Breast epithelium (tissue), 4 donors: ENCODE measurements around the gene WNT7B. TPM values are rescaled to one million over a fixed set of nuclear protein-coding genes. Genes with fewer than 3 reads are reported as not detected.

Source experiments
- DNase-seq, 2 donors: peaks; one replicate each; pipeline ENCODE4 v3.0.0-alpha.2; 2019; ENCODE audit warnings: low spot score in 2 of 2
- H3K27ac ChIP-seq, 2 donors: fragments of 200-600 bp; sonication (generic) in 1 of 2; one replicate each; pipeline ENCODE4 v1.5.1; 2016 to 2019; ENCODE audit warnings: mild to moderate bottlenecking in 1 of 2
- H3K27me3 ChIP-seq, 2 donors: fragments of 200-600 bp; sonication (generic) in 1 of 2; one replicate each; pipeline versions ENCODE4 v1.5.1 to v1.6.0; 2017 to 2019; ENCODE audit warnings: control low read depth in 1 of 2, mild to moderate bottlenecking in 1 of 2
- H3K36me3 ChIP-seq: fragments of 200-600 bp; one replicate; pipeline ENCODE4 v1.5.1; 2019
- H3K4me1 ChIP-seq, 2 donors: fragments of 200-600 bp; sonication (generic); one replicate each; pipeline ENCODE4 v1.5.1; 2016 to 2019; ENCODE audit warnings: control low read depth in 1 of 2
- H3K4me3 ChIP-seq, 3 donors: fragments of 200-600 bp; sonication (generic); 1 replicate in 2 of 3; 2 replicates in 1 of 3; pipeline ENCODE4 v1.5.1; 2016 to 2019; ENCODE audit warnings: mild to moderate bottlenecking in 3 of 3, moderate library complexity in 2 of 3
- H3K9me3 ChIP-seq, 2 donors: fragments of 200-600 bp; sonication (generic) in 1 of 2; one replicate each; pipeline ENCODE4 v1.5.1; 2016 to 2019; ENCODE audit warnings: control low read depth in 1 of 2
- POLR2A ChIP-seq: fragments of 450-650 bp; IDR thresholded peaks from one replicate; pipeline ENCODE4 v1.6.1; 2016; ENCODE audit warnings: antibody characterized with exemption, mild to moderate bottlenecking, moderate library complexity
- POLR2AphosphoS5 ChIP-seq, 3 donors: sonication (generic); formaldehyde crosslinking; IDR thresholded peaks; one replicate each; pipeline ENCODE4 v1.6.1; 2017; ENCODE audit warnings: antibody characterized with exemption in 3 of 3
- intact Hi-C: fragments of 100-400 bp; cut with DNase I; formaldehyde crosslinking; loops from one replicate; pipeline ENCODE4 v1.15.1; 2023; ENCODE audit warnings: low total_unique reads
- total RNA-seq, 3 donors: library from RNA; depleted of rRNA; stranded (reverse); fragments of >200 nt; gene quantifications; one replicate each; pipeline ENCODE4 v1.1.0, GENCODE V29; 2016
- TF ChIP-seq, protein P1 (sequence below), 3 donors: fragments of 450-650 bp; IDR thresholded peaks; one replicate each; pipeline ENCODE4 v1.5.1; 2016 to 2017; ENCODE audit warnings: antibody characterized with exemption in 3 of 3, mild to moderate bottlenecking in 3 of 3, moderate library complexity in 3 of 3

Gene WNT7B
- total RNA-seq, 3 donors from 2014 or later = 2.2 to 2.9 TPM; not detected in 1

DNA sequence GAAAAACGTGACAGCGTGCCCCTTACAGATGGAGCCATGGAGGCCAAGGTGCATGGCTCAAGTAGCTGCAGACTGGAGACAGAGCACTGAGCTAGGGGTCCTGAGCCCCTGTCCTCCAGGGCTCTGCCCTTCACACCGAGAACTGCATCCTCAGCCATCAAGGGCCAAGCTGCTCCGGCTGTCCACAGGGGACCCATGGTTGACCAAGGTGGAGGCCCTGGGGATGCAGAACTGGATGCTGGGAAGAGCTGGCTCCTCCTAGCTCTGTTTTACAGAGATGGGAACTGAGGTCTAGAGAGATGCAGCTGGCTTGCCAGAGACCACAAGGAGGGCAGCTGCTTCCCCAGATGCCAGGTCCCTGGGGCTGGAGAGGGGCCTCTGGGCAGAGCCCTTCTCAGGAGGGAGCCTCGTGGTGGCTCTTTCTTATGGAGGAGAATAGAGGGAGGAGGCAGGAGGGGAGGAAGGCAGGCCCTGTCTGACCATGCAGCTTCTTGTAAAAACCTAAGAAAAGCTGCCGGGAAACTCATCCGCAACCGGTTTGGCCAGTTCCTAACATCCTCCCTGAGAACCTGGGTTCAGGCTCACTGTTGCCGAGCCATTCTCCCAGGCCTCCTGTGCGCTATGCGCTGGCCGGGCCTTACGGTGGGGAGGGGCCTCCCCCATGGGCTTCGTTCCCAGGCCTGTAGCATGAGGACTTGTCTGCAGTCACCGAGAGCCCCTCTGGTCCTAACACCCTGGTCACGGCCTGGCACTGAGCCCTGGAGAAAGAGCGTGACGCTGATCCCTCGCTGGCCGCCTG lies 80.6 kb downstream of the WNT7B start:
- H3K27ac ChIP-seq = peak overlapping the region; percentile 86 to 92
- no peak overlapping the region for H3K4me3 ChIP-seq
- DNase-seq = peak; percentile 76 to 82
- H3K9me3 ChIP-seq = no peaks in the 10 kb centered on the region
- H3K36me3 ChIP-seq = no peaks in the 10 kb centered on the region
- TF ChIP-seq POLR2AphosphoS5 (IDR thresholded peaks at IDR 0.05) = no peak
- peaks cover 3 to 8% of the 10 kb centered on the region in 2 donors for H3K4me1 ChIP-seq
- H3K27me3 ChIP-seq = peaks cover 0 to 13% of the 10 kb centered on the region in 2 donors
- intact Hi-C loops = no loop called here

DNA sequence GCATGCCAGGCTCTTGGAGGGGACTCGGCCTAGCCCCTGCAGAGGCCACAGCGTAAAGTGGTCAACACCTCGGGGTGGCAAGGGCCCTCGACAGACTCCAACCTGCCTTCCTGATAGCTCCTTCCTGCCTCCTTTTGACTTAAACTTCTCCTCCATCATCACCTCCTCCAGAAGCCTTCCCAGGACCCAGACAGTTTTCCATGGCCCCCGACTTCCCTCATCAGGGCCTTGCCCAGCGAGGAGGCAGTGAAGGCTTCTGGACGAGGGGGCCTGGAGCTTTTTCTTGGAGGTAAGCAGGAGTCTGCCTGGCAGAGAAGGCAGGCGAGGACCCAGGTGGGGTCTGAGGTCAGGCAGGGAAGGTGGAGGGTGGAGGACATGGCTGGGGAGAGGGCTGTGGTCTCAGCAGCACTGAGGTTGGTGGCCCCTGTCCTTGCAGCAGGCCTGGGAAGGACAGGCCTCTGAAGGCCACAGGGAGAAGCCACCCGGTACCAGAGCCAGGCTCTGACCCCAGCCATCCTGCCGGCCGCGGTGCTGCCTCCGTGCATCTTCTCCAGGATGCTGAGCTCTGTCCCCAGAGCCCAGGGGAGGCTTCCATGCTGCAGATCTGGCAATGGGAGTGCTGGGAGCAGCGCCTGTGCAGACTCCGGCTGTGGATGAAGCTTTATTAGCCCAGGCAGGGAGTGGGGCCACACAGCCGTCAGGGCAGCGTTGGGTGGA lies 81.4 kb downstream of the WNT7B start:
- TF ChIP-seq, protein P1, sequence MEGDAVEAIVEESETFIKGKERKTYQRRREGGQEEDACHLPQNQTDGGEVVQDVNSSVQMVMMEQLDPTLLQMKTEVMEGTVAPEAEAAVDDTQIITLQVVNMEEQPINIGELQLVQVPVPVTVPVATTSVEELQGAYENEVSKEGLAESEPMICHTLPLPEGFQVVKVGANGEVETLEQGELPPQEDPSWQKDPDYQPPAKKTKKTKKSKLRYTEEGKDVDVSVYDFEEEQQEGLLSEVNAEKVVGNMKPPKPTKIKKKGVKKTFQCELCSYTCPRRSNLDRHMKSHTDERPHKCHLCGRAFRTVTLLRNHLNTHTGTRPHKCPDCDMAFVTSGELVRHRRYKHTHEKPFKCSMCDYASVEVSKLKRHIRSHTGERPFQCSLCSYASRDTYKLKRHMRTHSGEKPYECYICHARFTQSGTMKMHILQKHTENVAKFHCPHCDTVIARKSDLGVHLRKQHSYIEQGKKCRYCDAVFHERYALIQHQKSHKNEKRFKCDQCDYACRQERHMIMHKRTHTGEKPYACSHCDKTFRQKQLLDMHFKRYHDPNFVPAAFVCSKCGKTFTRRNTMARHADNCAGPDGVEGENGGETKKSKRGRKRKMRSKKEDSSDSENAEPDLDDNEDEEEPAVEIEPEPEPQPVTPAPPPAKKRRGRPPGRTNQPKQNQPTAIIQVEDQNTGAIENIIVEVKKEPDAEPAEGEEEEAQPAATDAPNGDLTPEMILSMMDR (IDR thresholded peaks at IDR 0.05) = no peak
- intact Hi-C loops = no loop called here
- Histone ChIP-seq H3K4me3 (no peak overlapping the region), H3K9me3 (no peaks in the 10 kb centered on the region), H3K27me3 (peaks cover 0 to 13% of the 10 kb centered on the region in 2 donors), H3K36me3 (no peaks in the 10 kb centered on the region), H3K4me1 (peaks cover 3 to 8% of the 10 kb centered on the region in 2 donors), H3K27ac (peak overlapping the region; percentile 86 to 92)
- DNase-seq = no peak

DNA sequence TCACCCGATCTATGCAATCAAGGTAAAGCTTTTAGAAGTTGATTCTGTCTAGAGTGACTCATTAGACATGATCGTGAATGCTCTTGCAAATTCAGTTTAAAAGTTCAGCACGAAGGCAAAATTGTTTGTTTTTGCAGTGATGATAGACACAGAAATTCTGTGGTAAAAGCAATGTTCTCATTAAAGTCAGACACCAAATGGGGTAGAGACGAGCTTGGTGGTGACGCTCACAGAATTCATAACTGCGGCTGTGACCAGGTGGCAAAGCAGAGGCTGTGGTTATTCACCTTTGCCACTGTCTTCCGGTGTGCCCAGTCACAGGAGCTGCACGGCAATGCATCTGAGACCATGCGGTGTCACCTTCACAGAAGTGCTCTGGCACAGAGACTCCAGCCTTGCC lies 83.4 kb downstream of the WNT7B start:
- TF ChIP-seq POLR2AphosphoS5 (IDR thresholded peaks at IDR 0.05) = no peak
- TF ChIP-seq, protein P1 (IDR thresholded peaks at IDR 0.05) = no peak
- no peak for TF ChIP-seq POLR2A
- H3K27ac ChIP-seq = no peak overlapping the region
- no peak for DNase-seq
- peaks cover 0 to 13% of the 10 kb centered on the region in 2 donors for H3K27me3 ChIP-seq
- no peak overlapping the region for H3K4me3 ChIP-seq
- no peaks in the 10 kb centered on the region for H3K9me3 ChIP-seq
- intact Hi-C loops = no loop called here
- no peaks in the 10 kb centered on the region for H3K36me3 ChIP-seq
- peaks cover 3 to 8% of the 10 kb centered on the region in 2 donors for H3K4me1 ChIP-seq

DNA sequence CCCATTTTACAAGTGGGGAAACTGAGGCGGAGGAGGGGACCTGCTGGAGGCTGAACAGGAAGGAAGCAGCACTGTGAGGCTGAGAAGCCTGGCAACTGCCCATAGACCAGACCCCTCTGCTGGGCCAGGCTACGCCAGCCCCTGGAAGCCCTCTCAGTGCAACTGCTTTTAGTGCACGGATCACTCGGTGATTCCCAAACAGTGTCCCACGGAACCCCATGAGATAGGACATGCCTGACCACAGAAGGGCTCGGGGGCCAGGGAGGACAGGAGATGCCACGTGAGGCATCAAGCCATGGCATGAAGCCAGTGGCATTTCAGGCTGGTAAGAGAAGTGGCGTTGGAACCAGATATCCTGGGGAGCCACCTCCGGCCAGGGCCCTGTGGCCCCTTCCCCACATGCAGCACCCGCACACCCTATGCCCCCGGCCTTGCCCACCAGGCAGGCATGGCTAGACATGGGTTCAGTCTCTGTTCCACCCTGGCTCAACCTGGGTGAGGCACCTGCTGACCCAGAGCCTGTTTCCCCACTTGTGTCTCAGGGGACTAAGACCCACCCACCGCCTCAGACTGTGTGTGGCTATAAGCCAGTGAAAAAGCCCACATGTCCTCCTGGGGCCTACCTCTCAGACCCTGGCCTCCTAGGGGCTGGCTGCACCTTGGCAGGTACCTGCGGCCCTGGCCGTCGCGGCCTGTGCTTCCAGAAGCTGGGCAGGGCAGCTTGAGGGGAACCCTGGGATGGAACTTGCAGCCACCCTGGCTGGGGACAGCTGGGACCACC lies 84.1 kb downstream of the WNT7B start:
- H3K27ac ChIP-seq = no peak overlapping the region
- H3K4me1 ChIP-seq = peaks cover 3 to 8% of the 10 kb centered on the region in 2 donors
- intact Hi-C loops = no loop called here
- no peak overlapping the region for H3K4me3 ChIP-seq
- TF ChIP-seq, protein P1 (IDR thresholded peaks at IDR 0.05) = no peak
- TF ChIP-seq POLR2A (no peak), POLR2AphosphoS5 (IDR thresholded peaks at IDR 0.05) (no peak)
- DNase-seq = no peak
- no peaks in the 10 kb centered on the region for H3K36me3 ChIP-seq
- H3K9me3 ChIP-seq = no peaks in the 10 kb centered on the region
- peaks cover 0 to 13% of the 10 kb centered on the region in 2 donors for H3K27me3 ChIP-seq

DNA sequence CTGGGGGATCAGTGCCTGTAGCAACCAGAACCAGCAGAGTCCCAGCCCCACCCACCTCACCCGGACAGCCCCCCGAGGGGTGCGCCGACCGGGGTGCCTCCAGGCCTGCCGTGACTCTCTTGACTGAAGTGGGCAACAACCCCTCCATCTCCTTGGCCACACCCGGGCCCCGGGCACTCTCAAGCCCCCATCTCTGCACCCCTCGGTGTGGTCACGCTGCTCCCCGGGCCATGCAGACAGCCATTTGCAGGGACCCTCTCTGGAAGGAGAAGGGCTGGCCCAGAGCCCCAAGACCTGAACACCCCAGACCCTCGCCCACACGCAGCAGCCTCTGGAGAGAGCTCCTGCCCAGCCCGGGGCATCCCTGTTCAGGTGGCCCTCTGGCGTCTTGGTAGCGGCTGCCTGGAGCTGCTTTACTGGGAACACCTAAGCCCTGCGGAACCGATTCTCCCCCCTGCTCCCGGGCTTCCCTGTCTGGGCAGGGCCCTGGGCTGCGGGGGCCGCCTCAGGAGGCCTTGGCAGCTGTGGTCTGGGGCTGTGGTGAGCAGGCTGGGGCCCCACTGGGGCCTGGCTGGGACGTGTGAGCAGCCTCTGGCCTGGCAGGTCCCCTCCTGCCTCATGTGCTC lies 84.9 kb downstream of the WNT7B start:
- Histone ChIP-seq H3K9me3 (no peaks in the 10 kb centered on the region), H3K36me3 (no peaks in the 10 kb centered on the region), H3K27me3 (peaks cover 0 to 13% of the 10 kb centered on the region in 2 donors), H3K4me3 (no peak overlapping the region), H3K27ac (no peak overlapping the region), H3K4me1 (peaks cover 3 to 6% of the 10 kb centered on the region in 2 donors)
- DNase-seq = no peak
- no peak for TF ChIP-seq POLR2A
- intact Hi-C loops = no loop called here
